Urinary bladder (tissue), 4 donors: Measurements from ENCODE around the gene PRKCH. TPM values are rescaled to one million over a fixed set of nuclear protein-coding genes. Genes with fewer than 3 reads are reported as not detected.

ENCODE experiments used
- DNase-seq: peaks from one replicate; pipeline ENCODE4 v3.0.0-alpha.2; 2015; ENCODE audit errors: extremely low spot score
- H3K27ac ChIP-seq: one replicate; pipeline ENCODE4 v1.5.1; 2013; ENCODE audit warnings: low read depth, mild to moderate bottlenecking, moderate library complexity
- H3K36me3 ChIP-seq: one replicate; pipeline ENCODE4 v1.6.1; 2013; ENCODE audit warnings: mild to moderate bottlenecking, moderate library complexity; ENCODE audit not compliant: insufficient read depth
- H3K4me1 ChIP-seq: one replicate; pipeline ENCODE4 v1.6.1; 2013; ENCODE audit warnings: mild to moderate bottlenecking, moderate library complexity; ENCODE audit not compliant: insufficient read depth
- H3K4me3 ChIP-seq: one replicate; pipeline ENCODE4 v1.5.1; 2013; ENCODE audit warnings: low read depth, low read length
- WGBS: extraction: QIAGEN DNeasy Blood & Tissue Kit; methylation state at CpG from one replicate; pipeline ENCODE4 v1.1.7; 2013; 5-methylcytosine and 5-hydroxymethylcytosine counted together
- polyA plus RNA-seq: library from polyadenylated mRNA; stranded (reverse); fragments of 200-250 nt; gene quantifications from one replicate; pipeline ENCODE4 v1.2.3, GENCODE V29; 2013
- total RNA-seq: library from RNA; depleted of rRNA; stranded (reverse); fragments of >200 nt; gene quantifications from one replicate; pipeline ENCODE4 v1.2.3, GENCODE V29; 2014
- donor health status: healthy with polysubstance abuse.
- donor health status: healthy.

PRKCH gene
- total and polyA plus RNA-seq, 2 donors: 13.3 to 53.6 TPM

- 31% methylated on average over 29 of the region's 29 CpGs for WGBS
- H3K36me3 ChIP-seq: no peaks in the 10 kb centered on the region
- no peak for DNase-seq
- peak overlapping the region; percentile 75 for H3K27ac ChIP-seq
- peak overlapping the region; percentile 39 for H3K4me3 ChIP-seq
- H3K4me1 ChIP-seq: no peaks in the 10 kb centered on the region
These were observed 484 bp upstream of the PRKCH start for GRCh38 chr14:61320806-61321384.

DNA sequence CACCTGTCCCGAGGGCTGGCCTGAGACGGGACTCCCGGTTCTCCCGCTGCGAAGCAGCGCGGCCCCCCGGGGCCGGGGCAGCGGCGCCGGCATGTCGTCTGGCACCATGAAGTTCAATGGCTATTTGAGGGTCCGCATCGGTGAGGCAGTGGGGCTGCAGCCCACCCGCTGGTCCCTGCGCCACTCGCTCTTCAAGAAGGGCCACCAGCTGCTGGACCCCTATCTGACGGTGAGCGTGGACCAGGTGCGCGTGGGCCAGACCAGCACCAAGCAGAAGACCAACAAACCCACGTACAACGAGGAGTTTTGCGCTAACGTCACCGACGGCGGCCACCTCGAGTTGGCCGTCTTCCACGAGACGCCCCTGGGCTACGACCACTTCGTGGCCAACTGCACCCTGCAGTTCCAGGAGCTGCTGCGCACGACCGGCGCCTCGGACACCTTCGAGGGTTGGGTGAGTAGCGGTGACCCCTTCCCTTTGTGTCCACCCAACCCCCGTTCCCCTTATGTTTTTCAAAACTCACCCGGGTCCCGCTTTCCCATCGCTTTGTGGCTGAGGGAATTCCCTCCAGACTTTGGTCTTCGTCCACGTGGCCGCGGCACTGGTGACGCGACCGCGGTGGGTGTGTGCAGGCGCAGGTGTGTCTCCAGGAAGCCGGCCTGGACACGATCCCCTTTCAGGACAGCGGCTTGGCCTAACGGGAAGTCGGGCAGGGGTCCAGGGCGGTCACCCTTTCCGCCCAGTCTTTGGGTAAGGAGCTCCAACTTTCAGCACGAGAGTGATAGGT is 826 bp downstream of the PRKCH start:
- no peaks in the 10 kb centered on the region for H3K4me1 ChIP-seq
- no peaks in the 10 kb centered on the region for H3K36me3 ChIP-seq
- WGBS: 2% methylated on average over 63 of the region's 63 CpGs
- DNase-seq: no peak
- peak overlapping the region; percentile 39 for H3K4me3 ChIP-seq
- H3K27ac ChIP-seq: peak overlapping the region; percentile 75

DNA sequence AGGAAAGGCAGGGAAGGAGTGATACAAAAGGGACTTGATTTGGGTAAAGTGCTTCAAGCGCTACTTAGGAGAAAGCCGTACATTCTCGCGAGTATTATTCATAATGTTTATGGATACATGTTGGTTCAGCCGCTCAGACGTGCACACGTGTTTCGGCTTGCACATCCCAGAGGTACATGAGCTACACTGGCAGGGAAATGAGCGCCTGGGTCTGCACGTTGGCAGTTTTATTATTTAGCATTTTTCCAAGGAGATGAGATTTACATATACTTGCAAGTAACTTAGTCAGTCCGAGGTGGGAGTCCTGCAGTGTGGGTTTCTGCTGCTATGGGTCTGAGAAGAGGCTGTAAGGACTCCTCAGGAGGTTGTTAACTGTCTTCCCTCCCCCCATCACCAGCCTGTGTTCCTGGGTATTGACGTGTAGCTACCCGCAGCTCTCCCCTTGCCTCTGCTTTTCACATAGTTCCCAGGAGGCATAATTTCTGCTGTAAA is 1.5 kb downstream of the PRKCH start:
- no peaks in the 10 kb centered on the region for H3K4me1 ChIP-seq
- no peaks in the 10 kb centered on the region for H3K36me3 ChIP-seq
- H3K4me3 ChIP-seq: peak overlapping the region; percentile 39
- WGBS: 7% methylated on average over 13 of the region's 13 CpGs
- peak overlapping the region; percentile 75 for H3K27ac ChIP-seq
- no peak for DNase-seq

- Histone ChIP-seq H3K36me3 (no peaks in the 10 kb centered on the region), H3K27ac (no peak overlapping the region), H3K4me1 (no peaks in the 10 kb centered on the region), H3K4me3 (peak overlapping the region; percentile 21)
- 73% methylated on average over 6 of the region's 6 CpGs for WGBS
- DNase-seq: no peak
These were observed 2.6 kb downstream of the PRKCH start for GRCh38 chr14:61323970-61324369.

- no peak overlapping the region for H3K27ac ChIP-seq
- no peaks in the 10 kb centered on the region for H3K4me1 ChIP-seq
- WGBS: 79% methylated on average over 1 of the region's 1 CpG
- no peaks in the 10 kb centered on the region for H3K36me3 ChIP-seq
- DNase-seq: no peak
- H3K4me3 ChIP-seq: no peak overlapping the region
These were observed 3.8 kb downstream of the PRKCH start for GRCh38 chr14:61325166-61325565.

DNA sequence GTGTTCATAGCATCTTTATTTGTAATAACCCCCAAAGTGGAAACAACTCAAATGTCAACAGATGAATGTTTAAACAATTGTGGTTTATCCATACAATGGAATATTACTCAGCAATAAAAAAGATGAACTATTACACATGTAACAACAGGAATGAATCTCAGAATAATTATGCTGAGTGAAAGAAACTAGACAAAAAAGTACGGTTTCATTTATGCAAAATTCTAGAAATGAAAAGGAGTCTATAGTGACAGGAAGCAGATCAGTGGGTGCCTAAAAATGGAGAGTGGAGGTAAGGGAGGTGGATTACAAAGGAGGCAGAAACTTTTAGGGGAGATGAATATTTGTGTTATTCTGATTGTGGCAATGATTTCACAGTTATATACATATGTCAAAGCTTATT is 4.8 kb downstream of the PRKCH start:
- H3K27ac ChIP-seq: no peak overlapping the region
- DNase-seq: no peak
- WGBS: 93% methylated on average over 1 of the region's 1 CpG

DNA sequence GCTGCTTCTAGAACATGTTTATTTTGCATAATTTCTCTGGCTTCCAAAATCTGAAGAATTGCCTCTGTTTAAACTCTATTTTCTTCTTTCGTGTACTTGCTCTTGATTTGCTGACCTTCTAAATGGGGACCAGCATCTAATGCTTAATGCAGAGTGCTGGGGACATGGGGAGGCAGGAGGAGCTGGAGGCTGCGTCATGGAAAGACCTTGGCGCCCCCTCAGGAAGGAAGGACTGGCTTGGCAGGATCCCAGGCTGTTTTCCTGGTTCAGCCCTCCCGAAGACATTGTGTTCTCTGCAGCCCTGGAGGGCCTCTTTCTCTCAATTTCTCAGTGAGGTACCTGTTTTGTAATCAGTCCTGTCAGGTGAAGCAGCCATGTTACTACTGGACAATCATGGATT is 5.5 kb downstream of the PRKCH start:
- no peaks in the 10 kb centered on the region for H3K4me1 ChIP-seq
- no peak overlapping the region for H3K27ac ChIP-seq
- H3K4me3 ChIP-seq: no peak overlapping the region
- DNase-seq: no peak
- 31% methylated on average over 4 of the region's 4 CpGs for WGBS
- no peaks in the 10 kb centered on the region for H3K36me3 ChIP-seq

More for the DNA sequence above, 4.8 kb downstream of the PRKCH start:
- Histone ChIP-seq H3K4me1 (no peaks in the 10 kb centered on the region), H3K36me3 (no peaks in the 10 kb centered on the region), H3K4me3 (no peak overlapping the region)

DNA sequence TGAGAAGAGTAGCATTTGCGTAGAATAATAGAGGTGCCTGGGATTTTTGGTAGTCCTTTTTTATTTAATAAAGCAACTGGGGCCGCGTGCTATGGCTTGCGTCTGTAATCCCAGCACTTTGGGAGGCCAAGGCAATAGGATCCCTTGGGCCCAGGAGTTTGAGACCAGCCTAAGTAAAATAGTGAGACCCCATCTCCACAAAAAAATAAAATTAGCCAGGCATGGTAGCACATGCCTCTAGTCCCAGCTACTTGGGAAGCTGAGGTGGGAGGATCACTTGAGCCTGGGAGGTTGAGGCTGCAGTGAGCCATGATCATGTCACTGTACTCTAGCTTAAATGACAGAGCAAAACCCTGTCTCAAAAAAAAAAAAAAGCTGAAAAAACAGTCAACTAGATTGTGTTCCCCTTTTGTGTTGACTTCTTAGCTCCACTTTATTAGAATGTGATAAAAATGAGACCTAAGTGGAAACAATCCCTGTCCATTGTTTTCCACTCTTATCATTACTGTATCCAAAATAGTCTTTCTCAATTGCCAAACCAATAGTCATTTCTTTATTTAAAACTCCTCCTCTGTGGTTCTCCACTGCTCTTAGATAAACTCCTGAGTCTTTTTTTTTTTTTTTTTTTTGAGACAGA is 7.4 kb downstream of the PRKCH start:
- H3K4me1 ChIP-seq: no peaks in the 10 kb centered on the region
- no peaks in the 10 kb centered on the region for H3K36me3 ChIP-seq
- H3K4me3 ChIP-seq: no peak overlapping the region
- 92% methylated on average over 4 of the region's 4 CpGs for WGBS
- no peak for DNase-seq
- H3K27ac ChIP-seq: no peak overlapping the region

GRCh38 chr14:61329478-61330051 is 8.2 kb downstream of the PRKCH start:
- no peaks in the 10 kb centered on the region for H3K4me1 ChIP-seq
- H3K27ac ChIP-seq: no peak overlapping the region
- DNase-seq: no peak
- H3K36me3 ChIP-seq: no peaks in the 10 kb centered on the region
- H3K4me3 ChIP-seq: no peak overlapping the region
- 82% methylated on average over 8 of the region's 8 CpGs for WGBS

GRCh38 chr14:61330511-61330910 is 9.1 kb downstream of the PRKCH start:
- WGBS: 74% methylated on average over 1 of the region's 1 CpG
- Histone ChIP-seq H3K4me3 (no peak overlapping the region), H3K27ac (no peak overlapping the region), H3K36me3 (no peaks in the 10 kb centered on the region), H3K4me1 (no peaks in the 10 kb centered on the region)
- no peak for DNase-seq

DNA sequence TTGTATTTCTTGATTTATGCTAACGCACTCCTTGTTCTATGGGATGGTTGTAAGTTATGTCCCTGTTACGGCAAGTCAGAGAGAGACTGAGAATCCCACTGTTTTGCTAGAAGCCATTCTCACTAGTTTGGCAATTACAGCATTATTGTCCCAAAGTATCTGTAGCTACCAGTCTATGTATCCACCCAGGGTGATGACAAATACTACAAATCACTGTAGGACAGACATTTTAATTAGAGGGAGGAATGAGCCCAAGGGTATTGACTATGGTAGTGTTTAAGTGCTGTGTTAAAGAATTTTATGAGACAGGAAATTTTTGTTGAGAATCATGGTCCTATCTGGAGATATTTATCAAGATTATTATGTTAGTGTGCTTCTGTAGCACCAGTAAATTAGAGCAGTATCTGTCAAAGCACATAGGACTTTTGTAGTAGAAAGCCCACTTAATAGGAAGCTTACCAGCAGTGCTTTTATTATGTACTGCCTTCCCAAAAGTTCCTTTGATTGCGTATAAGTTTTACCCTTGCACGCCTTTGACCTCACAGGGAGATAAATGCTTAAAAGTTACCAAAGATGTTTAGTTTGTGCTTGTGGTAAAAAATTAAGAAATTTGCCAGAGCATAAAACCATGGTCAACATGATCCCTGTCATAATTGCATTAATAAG is 10.7 kb downstream of the PRKCH start:
- DNase-seq: no peak
- WGBS: 67% methylated on average over 4 of the region's 4 CpGs
- peak overlapping the region; percentile 9 for H3K4me3 ChIP-seq
- H3K36me3 ChIP-seq: no peaks in the 10 kb centered on the region
- no peak overlapping the region for H3K27ac ChIP-seq
- H3K4me1 ChIP-seq: no peaks in the 10 kb centered on the region

- no peaks in the 10 kb centered on the region for H3K4me1 ChIP-seq
- DNase-seq: no peak
- H3K27ac ChIP-seq: peak overlapping the region; percentile 59
- WGBS: 83% methylated on average over 8 of the region's 8 CpGs
- no peaks in the 10 kb centered on the region for H3K36me3 ChIP-seq
- H3K4me3 ChIP-seq: no peak overlapping the region
These were observed 11.3 kb downstream of the PRKCH start for GRCh38 chr14:61332658-61333029.

GRCh38 chr14:61333087-61333486 is 11.7 kb downstream of the PRKCH start:
- 86% methylated on average over 1 of the region's 1 CpG for WGBS
- Histone ChIP-seq H3K36me3 (no peaks in the 10 kb centered on the region), H3K27ac (peak overlapping the region; percentile 59)

More at GRCh38 chr14:61333087-61333486, 11.7 kb downstream of the PRKCH start:
- Histone ChIP-seq H3K4me3 (no peak overlapping the region), H3K4me1 (no peaks in the 10 kb centered on the region)
- no peak for DNase-seq
